HEK293T (cell line): ENCODE results near the gene PRR7.

Source experiments
- CTBP1 ChIP-seq: fragments of 450-650 bp; IDR thresholded peaks from 2 replicates; pipeline ENCODE4 v1.6.1; 2016; ENCODE audit warnings: borderline replicate concordance
- FOXA1 ChIP-seq: fragments of 450-650 bp; IDR thresholded peaks from 2 replicates; pipeline ENCODE4 v1.6.1; 2016; ENCODE audit warnings: mild to moderate bottlenecking
- FOXM1 ChIP-seq: fragments of 450-650 bp; IDR thresholded peaks from 2 replicates; pipeline ENCODE4 v1.6.1; 2017; ENCODE audit warnings: mild to moderate bottlenecking, borderline replicate concordance
- HDGF ChIP-seq: fragments of 450-650 bp; IDR thresholded peaks from 2 replicates; pipeline ENCODE4 v1.6.1; 2017; ENCODE audit warnings: antibody characterized with exemption, borderline replicate concordance
- SP1 ChIP-seq: fragments of 450-650 bp; IDR thresholded peaks from 2 replicates; pipeline ENCODE4 v1.6.1; 2017

DNA sequence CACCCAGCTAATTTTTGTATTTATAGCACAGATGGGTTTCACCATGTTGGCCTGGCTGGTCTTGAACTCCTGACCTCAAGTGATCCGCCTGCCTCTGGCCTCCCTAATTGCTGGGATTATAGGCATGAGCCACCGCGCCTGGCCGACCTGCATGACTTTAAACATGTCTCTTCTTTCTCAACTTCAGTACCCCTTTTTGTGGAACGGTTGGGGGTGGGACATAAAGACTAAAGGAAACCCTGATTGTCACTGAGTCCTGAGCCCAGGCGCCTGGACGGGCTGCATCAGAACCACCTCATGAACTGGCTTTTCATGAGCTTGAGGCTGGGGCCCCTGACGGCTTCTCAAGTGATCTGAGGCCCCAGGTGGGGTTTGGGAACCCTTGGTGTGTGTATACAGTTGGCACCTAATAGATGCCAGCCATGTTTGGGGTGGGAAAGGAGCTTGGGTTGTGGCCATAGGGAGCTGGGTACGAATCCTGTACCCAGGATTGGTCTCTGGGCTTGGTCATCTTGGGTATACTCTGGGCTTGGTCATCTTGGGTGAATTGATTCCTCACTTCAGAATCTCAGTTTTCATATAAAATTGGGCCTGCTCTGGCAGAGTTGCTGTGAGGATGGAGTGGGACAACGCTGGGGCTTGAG lies 17.9 kb upstream of the PRR7 start:
- TF ChIP-seq FOXM1 (no peak), CTBP1 (no peak), FOXA1 (no peak), HDGF (no peak), SP1 (no peak)
